Lung (tissue), 12 donors: ENCODE data around the gene RBPMS2. TPM values are rescaled to one million over a fixed set of nuclear protein-coding genes. Genes with fewer than 3 reads are reported as not detected.
A peak's percentile ranks its signal among the peaks of the same experiment; 100 is the strongest.

ENCODE experiments used
- ATAC-seq: fragments of 200-7000 bp; cut with Tn5 transposase; one replicate; pipeline ENCODE4 v1.9.1; 2020; ENCODE audit warnings: moderate number of reproducible peaks; ENCODE audit not compliant: insufficient read depth, low FRiP score
- DNase-seq, 3 donors: peaks; one replicate each; pipeline ENCODE4 v3.0.0-alpha.2; 2013 to 2017
- H3K27ac ChIP-seq, 2 donors: one replicate each; pipeline ENCODE4 v1.5.1; 2013; ENCODE audit warnings: mild to moderate bottlenecking in 2 of 2, moderate library complexity in 2 of 2, control low read depth in 1 of 2, inconsistent platforms in 1 of 2, low read depth in 1 of 2, low read length in 1 of 2
- H3K27me3 ChIP-seq, 3 donors: one replicate each; pipeline ENCODE4 v1.5.1; 2013; ENCODE audit warnings: low read length in 2 of 3; ENCODE audit not compliant: control insufficient read depth in 3 of 3, insufficient read depth in 3 of 3
- H3K36me3 ChIP-seq, 4 donors: one replicate each; pipeline ENCODE4 v1.5.1; 2013; ENCODE audit warnings: low read length in 4 of 4, mild to moderate bottlenecking in 1 of 4, moderate library complexity in 1 of 4; ENCODE audit not compliant: control insufficient read depth in 4 of 4, insufficient read depth in 4 of 4
- H3K4me1 ChIP-seq, 5 donors: one replicate each; pipeline ENCODE4 v1.5.1; 2013; ENCODE audit warnings: low read length in 5 of 5, mild to moderate bottlenecking in 2 of 5, moderate library complexity in 1 of 5; ENCODE audit not compliant: control insufficient read depth in 5 of 5, insufficient read depth in 5 of 5
- H3K4me3 ChIP-seq: one replicate; pipeline ENCODE4 v1.5.1; 2013; ENCODE audit warnings: mild to moderate bottlenecking, control low read depth, moderate library complexity
- H3K9ac ChIP-seq, 2 donors: one replicate each; pipeline ENCODE4 v1.5.1; 2013; ENCODE audit warnings: low read length in 2 of 2, control low read depth in 1 of 2; ENCODE audit not compliant: insufficient read depth in 1 of 2
- H3K9me3 ChIP-seq, 4 donors: one replicate each; pipeline ENCODE4 v1.5.1; 2013; ENCODE audit warnings: low read length in 3 of 4, mild to moderate bottlenecking in 1 of 4, moderate library complexity in 1 of 4; ENCODE audit not compliant: control insufficient read depth in 4 of 4, insufficient read depth in 3 of 4
- CTCF ChIP-seq: IDR thresholded peaks from 2 replicates; pipeline ENCODE4 v1.5.1; 2012; ENCODE audit warnings: mild to moderate bottlenecking; ENCODE audit errors: control extremely low read depth, extremely low read depth
- WGBS, 2 donors: extraction: QIAGEN DNeasy Blood & Tissue Kit; methylation state at CpG; one replicate each; pipeline ENCODE4 v1.1.7; 2013; 5-methylcytosine and 5-hydroxymethylcytosine counted together
- polyA plus RNA-seq, 2 donors: library from polyadenylated mRNA; stranded (reverse); fragments of 200-250 nt; gene quantifications; one replicate each; pipeline ENCODE4 v1.2.1, GENCODE V29; 2013
- total RNA-seq, 2 donors: library from RNA; depleted of rRNA in 1 of 2; stranded (reverse); fragments of >200 nt in 1 of 2; gene quantifications; one replicate each; pipeline ENCODE4 v1.2.1, GENCODE V29; 2014 to 2021
- donor health status: control.
- donor health status: control.
- donor health status: Bipolar disorder and iron deficiency.
- donor health status: healthy.
- donor health status: DM: yes; HTN: yes; CAD: no.

RBPMS2 gene
- total and polyA plus RNA-seq, 4 donors, result 0.68 to 3.9 (median 2.3) TPM

- no peak for TF ChIP-seq CTCF
- WGBS, 2 donors, result 72 to 74% methylated on average over 21 of the region's 21 CpGs
- Histone ChIP-seq H3K9me3 (no peaks in the 10 kb centered on the region), H3K27ac (peak overlapping the region; percentile 1 to 98), H3K36me3 (no peaks in the 10 kb centered on the region), H3K9ac (no peak overlapping the region), H3K27me3 (peaks cover 0 to 14% (median 0%) of the 10 kb centered on the region in 3 donors), H3K4me1 (peaks cover 3 to 11% (median 4%) of the 10 kb centered on the region in 5 donors), H3K4me3 (no peak overlapping the region)
- ATAC-seq (no peak), DNase-seq (peak in 2 of 3 donors; percentile 8 to 20)
These were observed 1.3 kb downstream of the RBPMS2 start for GRCh38 chr15:64774037-64774628.

GRCh38 chr15:64773606-64774005 lies 1.8 kb downstream of the RBPMS2 start:
- TF ChIP-seq CTCF, result no peak
- Histone ChIP-seq H3K4me3 (no peak overlapping the region), H3K9ac (no peak overlapping the region), H3K27me3 (peaks cover 0 to 14% (median 0%) of the 10 kb centered on the region in 3 donors), H3K27ac (peak overlapping the region in 1 of 2 donors; percentile 98), H3K4me1 (peaks cover 3 to 11% (median 4%) of the 10 kb centered on the region in 5 donors), H3K9me3 (no peaks in the 10 kb centered on the region), H3K36me3 (no peaks in the 10 kb centered on the region)
- DNase-seq (no peak), ATAC-seq (no peak)
- WGBS, 2 donors, result 89 to 94% methylated on average over 2 of the region's 2 CpGs

- WGBS, 2 donors, result 97 to 98% methylated on average over 6 of the region's 6 CpGs
- Histone ChIP-seq H3K9ac (no peak overlapping the region), H3K4me3 (no peak overlapping the region), H3K36me3 (no peaks in the 10 kb centered on the region), H3K4me1 (peaks cover 3 to 11% (median 4%) of the 10 kb centered on the region in 5 donors), H3K27me3 (peaks cover 0 to 14% (median 0%) of the 10 kb centered on the region in 3 donors), H3K9me3 (no peaks in the 10 kb centered on the region), H3K27ac (peak overlapping the region in 1 of 2 donors; percentile 98)
- DNase-seq (no peak), ATAC-seq (no peak)
- no peak for TF ChIP-seq CTCF
These were observed 2.4 kb downstream of the RBPMS2 start for GRCh38 chr15:64772964-64773363.
